Colonic mucosa (tissue), 4 donors: ENCODE measurements around the gene PMP22. TPM values are rescaled to one million over a fixed set of nuclear protein-coding genes. Genes with fewer than 3 reads are reported as not detected.

Experiments used
- DNase-seq: peaks from one replicate; pipeline ENCODE4 v3.0.0-alpha.2; 2020
- H3K27ac ChIP-seq: fragments of 200-600 bp; one replicate; pipeline ENCODE4 v1.8.0; 2021
- H3K27me3 ChIP-seq: fragments of 200-600 bp; one replicate; pipeline ENCODE4 v1.8.0; 2021
- H3K36me3 ChIP-seq: fragments of 200-600 bp; one replicate; pipeline ENCODE4 v1.8.0; 2021
- H3K4me1 ChIP-seq: fragments of 200-600 bp; one replicate; pipeline ENCODE4 v1.8.0; 2021; ENCODE audit warnings: mild to moderate bottlenecking
- H3K4me3 ChIP-seq: fragments of 200-600 bp; one replicate; pipeline ENCODE4 v1.8.0; 2021
- H3K9ac ChIP-seq, 2 donors: one replicate each; pipeline ENCODE4 v1.7.0; 2013; ENCODE audit warnings: control low read depth in 2 of 2, low read depth in 2 of 2, low read length in 2 of 2
- H3K9me3 ChIP-seq: fragments of 200-600 bp; one replicate; pipeline ENCODE4 v1.8.0; 2021
- CTCF ChIP-seq: fragments of 200-600 bp; IDR thresholded peaks from one replicate; pipeline ENCODE4 v1.8.0; 2022; ENCODE audit warnings: antibody characterized with exemption, mild to moderate bottlenecking
- intact Hi-C: fragments of 100-400 bp; cut with DNase I; formaldehyde crosslinking; loops from one replicate; pipeline ENCODE4 v1.14.1; 2022
- total RNA-seq, 2 donors: library from RNA; stranded (reverse); fragmentation: NEBNext Ultra II Directional in 1 of 2; extraction: Animal tissue kit (Norgen Biotek cat#: 25700) in 1 of 2; gene quantifications; one replicate each; pipeline ENCODE4 v1.2.1, GENCODE V29; 2021
- donor health status: healthy.
- donor health status: DM: no; HTN: no; CAD: no.
- donor health status: DM: no; HTN: no; CAD: no.

The PMP22 gene
- total RNA-seq, 2 donors from 2014 or later, result 12.5 to 40.4 TPM

DNA sequence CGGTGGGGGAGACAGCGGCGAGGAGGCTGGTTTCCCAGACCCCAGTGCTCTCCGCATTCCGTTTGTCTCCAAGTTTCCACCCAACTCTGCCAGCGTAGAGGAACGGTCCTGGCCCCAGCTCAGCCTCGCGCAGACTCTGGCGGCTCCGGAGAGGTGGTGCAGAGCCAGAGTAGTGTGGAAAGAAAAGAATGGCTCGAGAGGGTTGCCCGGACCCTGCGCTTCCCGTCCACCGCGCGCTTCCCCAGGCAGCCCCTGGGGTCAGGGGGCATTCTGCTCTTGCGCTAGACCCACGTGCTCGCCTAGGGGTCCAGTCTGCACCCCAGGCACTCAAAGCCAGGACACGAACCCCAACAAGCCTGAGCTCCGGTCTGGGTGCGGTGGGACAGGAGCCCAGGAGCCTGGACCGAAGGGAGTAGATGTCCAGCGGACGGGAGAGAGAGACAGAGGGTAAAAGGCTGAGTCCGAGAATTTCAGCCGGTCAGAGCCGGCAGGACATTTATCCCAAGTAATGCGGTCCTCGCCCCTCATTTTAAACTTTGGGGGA is 3.8 kb downstream of the PMP22 start:
- Histone ChIP-seq H3K36me3 (no peaks in the 10 kb centered on the region), H3K4me1 (peaks cover 20% of the 10 kb centered on the region), H3K4me3 (peak overlapping the region; percentile 57), H3K9me3 (no peaks in the 10 kb centered on the region), H3K27ac (peak overlapping the region; percentile 84), H3K27me3 (peaks cover 3% of the 10 kb centered on the region), H3K9ac (peak overlapping the region; percentile 83 to 84)
- peak; percentile 43 for DNase-seq
- no peak for TF ChIP-seq CTCF
- intact Hi-C loops, result loop anchor here (2.0 kb wide), 1 partner anchor 147 kb away; no protein-coding TSS in a partner anchor

DNA sequence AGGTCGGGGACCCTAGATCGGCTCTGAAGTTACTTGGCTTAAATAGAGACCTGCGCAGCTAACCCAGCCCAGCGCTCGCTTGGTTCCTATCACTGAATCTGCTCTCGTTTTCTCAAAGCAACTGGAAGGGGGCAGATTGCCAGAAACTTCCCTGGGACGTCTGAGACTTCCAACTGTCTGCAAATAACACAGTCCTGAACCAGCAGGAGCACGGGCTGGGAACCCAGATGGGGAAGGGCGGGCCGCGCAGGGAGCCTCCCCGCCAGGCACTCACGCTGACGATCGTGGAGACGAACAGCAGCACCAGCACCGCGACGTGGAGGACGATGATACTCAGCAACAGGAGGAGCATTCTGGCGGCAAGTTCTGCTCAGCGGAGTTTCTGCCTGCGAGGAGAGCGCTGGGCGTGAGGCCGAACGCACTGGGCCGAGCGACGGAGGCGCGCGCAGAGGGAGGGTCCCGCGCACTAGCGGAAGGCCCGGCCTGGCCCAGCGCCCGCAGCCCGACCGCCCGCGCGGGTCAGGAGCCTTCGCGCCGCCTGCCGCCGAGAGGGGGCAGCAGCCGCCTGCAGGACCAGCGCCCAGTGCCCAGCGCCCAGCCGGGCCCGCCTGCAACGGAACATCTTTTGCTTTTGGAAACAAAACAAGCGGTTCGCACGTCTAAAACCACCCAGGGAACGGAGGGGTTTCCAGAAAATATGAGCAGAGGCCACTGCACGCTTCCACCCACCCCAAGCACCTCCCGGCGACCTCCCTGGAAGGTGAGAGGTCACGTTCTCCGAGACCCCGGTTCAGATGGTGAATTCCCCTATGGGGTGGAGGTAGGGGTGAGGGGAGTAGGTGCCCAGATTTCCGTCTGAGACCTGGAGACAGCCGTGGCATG is 4.5 kb downstream of the PMP22 start:
- peak; percentile 77 for TF ChIP-seq CTCF
- peak overlapping the region; percentile 57 for H3K4me3 ChIP-seq
- peak overlapping the region; percentile 83 to 84 for H3K9ac ChIP-seq
- H3K36me3 ChIP-seq, result no peaks in the 10 kb centered on the region
- H3K27me3 ChIP-seq, result peaks cover 3% of the 10 kb centered on the region
- peaks cover 20% of the 10 kb centered on the region for H3K4me1 ChIP-seq
- peak overlapping the region; percentile 84 for H3K27ac ChIP-seq
- no peaks in the 10 kb centered on the region for H3K9me3 ChIP-seq
- DNase-seq, result peak; percentile 83
- intact Hi-C loops, result loop anchor here (2.0 kb wide), 1 partner anchor 148 kb away; no protein-coding TSS in a partner anchor

DNA sequence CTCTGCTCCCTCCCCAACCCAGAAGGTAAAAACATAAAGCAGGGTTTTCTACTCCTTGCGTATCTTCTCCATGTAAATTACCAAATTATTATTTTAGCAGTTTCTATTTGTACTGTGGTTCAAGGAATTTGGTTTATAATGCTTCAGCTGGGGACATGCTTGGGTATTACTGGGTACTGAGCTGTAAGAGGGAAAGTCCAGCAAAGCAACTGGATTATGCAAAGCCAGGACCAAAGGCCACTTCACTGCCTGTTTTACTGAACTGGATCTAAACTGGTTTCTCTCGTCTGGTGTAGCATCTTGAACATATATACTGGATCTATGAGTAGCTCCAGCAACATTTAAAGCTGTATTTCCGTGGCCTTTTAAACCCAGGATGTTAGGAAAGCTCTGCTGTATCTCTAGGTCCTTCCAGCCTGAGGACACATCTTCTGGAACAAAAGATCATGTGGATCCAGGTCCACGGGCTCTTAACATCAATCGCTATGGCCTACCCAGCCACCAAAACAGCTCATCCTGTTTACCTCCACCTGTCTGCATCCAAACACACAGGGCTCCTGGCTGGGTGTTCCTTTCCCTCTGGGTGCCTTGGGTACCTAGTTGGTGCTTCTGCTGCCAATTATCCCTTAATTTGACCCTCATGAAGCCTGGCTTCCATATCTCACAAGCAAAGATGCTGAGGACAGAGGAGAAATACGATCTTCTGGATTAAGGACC is 7.2 kb downstream of the PMP22 start:
- no peak for TF ChIP-seq CTCF
- Histone ChIP-seq H3K4me1 (peaks cover 15% of the 10 kb centered on the region), H3K4me3 (no peak overlapping the region), H3K27me3 (peaks cover 3% of the 10 kb centered on the region), H3K27ac (no peak overlapping the region), H3K9me3 (no peaks in the 10 kb centered on the region), H3K36me3 (no peaks in the 10 kb centered on the region), H3K9ac (peak overlapping the region in 1 of 2 donors; percentile 59)
- intact Hi-C loops, result loop anchor here (1.0 kb wide), 1 partner anchor 244 kb away; no protein-coding TSS in a partner anchor
- no peak for DNase-seq

DNA sequence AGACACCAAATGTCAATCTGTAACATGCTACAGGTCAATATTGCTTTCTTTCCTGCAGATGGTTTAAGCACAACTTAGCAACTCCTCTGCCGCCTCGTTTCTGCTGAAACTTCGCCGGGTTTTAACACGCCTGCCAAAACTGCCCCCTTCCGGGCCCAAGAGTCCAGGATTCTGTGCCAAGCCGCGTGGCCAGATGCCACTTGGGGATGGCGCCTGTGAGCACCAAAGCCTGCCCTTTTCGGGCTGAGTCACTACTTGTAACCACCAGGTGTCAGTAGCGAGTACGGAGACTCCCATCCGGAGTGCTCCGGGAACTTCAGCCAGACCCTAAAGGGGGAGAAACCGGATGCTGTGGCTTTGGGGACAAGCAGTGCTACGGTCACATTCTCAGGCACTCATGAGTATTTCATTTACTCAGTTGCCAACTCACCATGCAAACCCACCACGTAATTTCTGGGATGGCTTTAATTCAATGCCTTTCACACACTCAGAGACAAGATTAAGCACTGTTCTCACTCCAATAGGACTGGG is 7.8 kb downstream of the PMP22 start:
- peak overlapping the region; percentile 6 for H3K4me3 ChIP-seq
- no peak overlapping the region for H3K27ac ChIP-seq
- peaks cover 15% of the 10 kb centered on the region for H3K4me1 ChIP-seq
- H3K9me3 ChIP-seq, result no peaks in the 10 kb centered on the region
- H3K36me3 ChIP-seq, result no peaks in the 10 kb centered on the region
- intact Hi-C loops, result loop anchor here (1.0 kb wide), 1 partner anchor 245 kb away; no protein-coding TSS in a partner anchor
- peak; percentile 87 for TF ChIP-seq CTCF
- peaks cover 2% of the 10 kb centered on the region for H3K27me3 ChIP-seq
- H3K9ac ChIP-seq, result peak overlapping the region in 1 of 2 donors; percentile 44
- peak; percentile 84 for DNase-seq

DNA sequence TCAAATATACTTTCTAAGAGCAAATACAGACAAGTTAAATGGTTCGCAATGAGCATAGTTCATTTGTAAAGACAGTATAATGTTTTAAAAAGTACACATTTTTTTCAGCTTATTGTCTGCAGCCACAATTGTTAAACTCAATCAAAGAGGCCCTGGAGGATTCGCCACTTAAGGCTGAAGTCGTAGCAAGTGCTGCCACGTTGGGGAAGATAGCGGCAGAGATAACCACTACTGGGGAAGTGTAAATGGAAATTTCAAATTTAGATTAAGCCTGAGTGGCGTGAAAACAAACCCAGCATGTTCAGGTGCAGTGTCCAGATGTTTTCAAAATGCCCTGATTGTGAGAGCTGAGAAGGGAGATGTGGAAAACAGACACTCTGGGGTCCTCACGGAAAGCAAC is 8.4 kb downstream of the PMP22 start:
- Histone ChIP-seq H3K27ac (no peak overlapping the region), H3K9ac (peak overlapping the region in 1 of 2 donors; percentile 44), H3K36me3 (no peaks in the 10 kb centered on the region), H3K4me3 (no peak overlapping the region), H3K9me3 (no peaks in the 10 kb centered on the region), H3K27me3 (no peaks in the 10 kb centered on the region), H3K4me1 (peaks cover 15% of the 10 kb centered on the region)
- no peak for TF ChIP-seq CTCF
- intact Hi-C loops, result loop anchor here (1.0 kb wide), 1 partner anchor 246 kb away; no protein-coding TSS in a partner anchor
- DNase-seq, result no peak
